NK-92 (cell line): Measurements from ENCODE around the gene CYP2C18.
"Not testable (repeated sequence)": the region's sequence is repeated elsewhere in the genome, so short reads cannot be mapped to it uniquely, and the experiment has no call there.

Source experiments
- DNase-seq: peaks from one replicate; lab custom pipeline; 2025; ENCODE audit not compliant: unreplicated experiment; lab: John Stamatoyannopoulos, UW

The CYP2C18 gene

GRCh38 chr10:94738588-94738987 lies 55.1 kb downstream of the CYP2C18 start:
- DNase-seq = no peak

GRCh38 chr10:94747137-94747536 lies 63.6 kb downstream of the CYP2C18 start:
- DNase-seq = no peak

- DNase-seq = no peak
Observed at GRCh38 chr10:94747838-94748237, 64.3 kb downstream of the CYP2C18 start.

- no peak for DNase-seq
Observed at GRCh38 chr10:94757916-94758315, 74.4 kb downstream of the CYP2C18 start.

GRCh38 chr10:94760586-94761178 lies 77.2 kb downstream of the CYP2C18 start:
- DNase-seq = no peak

- DNase-seq = no peak
Observed at GRCh38 chr10:94762393-94762792, 78.9 kb downstream of the CYP2C18 start, which contains the start of gene CYP2C19. Gene CYP2C19 (plus strand): TSS chr10:94762681. CDS start chr10:94762706, 25 bp downstream.

- DNase-seq = not testable (repeated sequence)
Observed at GRCh38 chr10:94775425-94775824, 91.9 kb downstream of the CYP2C18 start.

GRCh38 chr10:94777886-94778458 lies 94.4 kb downstream of the CYP2C18 start:
- no peak for DNase-seq

- DNase-seq = no peak
Observed at GRCh38 chr10:94780844-94781243, 97.3 kb downstream of the CYP2C18 start.

GRCh38 chr10:94784256-94784655 lies 100.7 kb downstream of the CYP2C18 start:
- no peak for DNase-seq

- DNase-seq = no peak
Observed at GRCh38 chr10:94785211-94785610, 101.7 kb downstream of the CYP2C18 start.
